Osteoblast (primary cell): ENCODE results near the gene ARHGAP23. TPM values are rescaled to one million over a fixed set of nuclear protein-coding genes. Genes with fewer than 3 reads are reported as not detected.

ENCODE experiments used
- DNase-seq: peaks from one replicate; pipeline ENCODE4 v3.0.0; 2011; ENCODE audit warnings: low spot score, mixed read lengths; ENCODE audit not compliant: insufficient read length; ENCODE audit errors: missing footprints
- H2AFZ ChIP-seq: 2 replicates; pipeline ENCODE4 v1.6.0; 2011; ENCODE audit warnings: mild to moderate bottlenecking, low read length
- H3K27ac ChIP-seq: 2 replicates; pipeline ENCODE4 v1.5.1; 2011; ENCODE audit warnings: mild to moderate bottlenecking, low read depth, low read length, moderate library complexity
- H3K27me3 ChIP-seq: 2 replicates; pipeline ENCODE4 v1.6.0; 2012; ENCODE audit warnings: mild to moderate bottlenecking, control low read depth, inconsistent platforms, low read length, moderate library complexity; ENCODE audit not compliant: insufficient read depth
- H3K36me3 ChIP-seq: 2 replicates; pipeline ENCODE4 v1.5.1; 2011; ENCODE audit warnings: mild to moderate bottlenecking, low read length, control low read depth, moderate library complexity; ENCODE audit not compliant: insufficient read depth
- H3K4me1 ChIP-seq: 2 replicates; pipeline ENCODE4 v1.5.1; 2011; ENCODE audit warnings: mild to moderate bottlenecking, low read length, control low read depth, moderate library complexity; ENCODE audit not compliant: insufficient read depth
- H3K4me2 ChIP-seq: 2 replicates; pipeline ENCODE4 v1.6.0; 2011; ENCODE audit warnings: mild to moderate bottlenecking, low read length; ENCODE audit not compliant: insufficient read depth
- H3K4me3 ChIP-seq: fragments of 200-600 bp; sonication (generic); 3 replicates; pipeline ENCODE4 v1.5.1; 2012; ENCODE audit warnings: mild to moderate bottlenecking, low read length, inconsistent platforms; ENCODE audit not compliant: insufficient read depth
- H3K79me2 ChIP-seq: 2 replicates; pipeline ENCODE4 v1.6.0; 2012; ENCODE audit warnings: mild to moderate bottlenecking, low read length, control low read depth, inconsistent platforms; ENCODE audit not compliant: insufficient read depth
- H3K9me3 ChIP-seq: 2 replicates; pipeline ENCODE4 v1.5.1; 2011; ENCODE audit warnings: low read depth, low read length, control low read depth
- H4K20me1 ChIP-seq: 2 replicates; pipeline ENCODE4 v1.6.0; 2012; ENCODE audit warnings: mild to moderate bottlenecking, low read length, control low read depth; ENCODE audit not compliant: insufficient read depth
- CTCF ChIP-seq: IDR thresholded peaks from 2 replicates; pipeline ENCODE4 v1.5.1; 2011; ENCODE audit warnings: mild to moderate bottlenecking, low read depth, low read length, moderate library complexity; ENCODE audit errors: extremely low read depth
- total RNA-seq: library from RNA; depleted of rRNA; stranded (reverse); fragments of >200 nt; gene quantifications from 2 replicates; pipeline ENCODE4 v1.2.3, GENCODE V29; 2012

Gene ARHGAP23
- total RNA-seq, 1 donor: 47.0 TPM

- Histone ChIP-seq H3K9me3 (no peaks in the 10 kb centered on the region), H4K20me1 (peaks cover 42% of the 10 kb centered on the region), H3K4me2 (peak overlapping the region; percentile 93), H3K79me2 (peaks cover 77% of the 10 kb centered on the region), H3K27me3 (no peaks in the 10 kb centered on the region), H2AFZ (peak overlapping the region; percentile 53), H3K4me1 (peaks cover 31% of the 10 kb centered on the region), H3K27ac (peak overlapping the region; percentile 100), H3K4me3 (peak overlapping the region; percentile 67), H3K36me3 (peaks cover 58% of the 10 kb centered on the region)
- peak; percentile 98 for DNase-seq
- TF ChIP-seq CTCF: no peak
Measured at GRCh38 chr17:38465391-38466345, 37.4 kb downstream of the ARHGAP23 start.

DNA sequence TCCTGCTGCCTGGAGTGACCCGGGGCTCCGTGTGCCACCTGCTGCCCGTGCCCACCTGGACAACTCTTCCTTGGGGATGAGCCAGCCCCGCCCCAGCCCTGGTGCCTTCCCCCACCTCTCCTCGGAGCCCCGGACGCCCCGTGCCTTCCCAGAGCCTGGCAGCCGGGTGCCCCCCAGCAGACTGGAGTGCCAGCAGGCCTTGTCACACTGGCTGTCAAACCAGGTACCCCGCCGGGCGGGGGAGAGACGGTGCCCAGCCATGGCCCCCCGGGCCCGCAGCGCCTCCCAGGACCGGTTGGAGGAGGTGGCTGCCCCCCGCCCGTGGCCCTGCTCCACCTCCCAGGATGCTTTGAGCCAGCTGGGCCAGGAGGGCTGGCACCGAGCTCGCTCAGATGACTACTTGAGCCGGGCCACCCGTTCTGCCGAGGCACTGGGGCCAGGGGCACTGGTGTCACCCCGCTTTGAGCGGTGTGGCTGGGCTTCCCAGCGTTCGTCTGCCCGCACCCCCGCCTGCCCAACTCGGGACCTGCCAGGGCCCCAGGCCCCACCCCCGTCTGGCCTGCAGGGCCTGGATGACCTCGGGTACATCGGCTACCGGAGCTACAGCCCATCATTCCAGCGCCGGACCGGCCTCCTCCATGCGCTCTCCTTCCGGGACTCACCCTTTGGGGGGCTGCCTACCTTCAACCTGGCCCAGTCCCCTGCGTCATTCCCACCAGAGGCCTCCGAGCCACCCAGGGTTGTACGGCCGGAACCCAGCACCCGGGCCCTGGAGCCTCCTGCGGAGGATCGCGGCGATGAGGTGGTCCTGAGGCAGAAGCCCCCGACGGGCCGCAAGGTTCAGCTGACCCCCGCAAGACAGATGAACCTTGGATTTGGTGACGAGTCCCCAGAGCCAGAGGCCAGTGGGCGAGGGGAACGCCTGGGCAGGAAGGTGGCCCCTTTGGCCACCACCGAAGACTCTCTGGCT is 38.4 kb downstream of the ARHGAP23 start:
- no peak for TF ChIP-seq CTCF
- H3K36me3 ChIP-seq: peaks cover 59% of the 10 kb centered on the region
- peak overlapping the region; percentile 100 for H3K27ac ChIP-seq
- H3K4me2 ChIP-seq: peak overlapping the region; percentile 93
- H3K27me3 ChIP-seq: no peaks in the 10 kb centered on the region
- DNase-seq: peak; percentile 70
- H3K79me2 ChIP-seq: peaks cover 73% of the 10 kb centered on the region
- H3K4me1 ChIP-seq: peaks cover 34% of the 10 kb centered on the region
- H3K4me3 ChIP-seq: no peak overlapping the region
- no peak overlapping the region for H2AFZ ChIP-seq
- no peaks in the 10 kb centered on the region for H3K9me3 ChIP-seq
- peaks cover 43% of the 10 kb centered on the region for H4K20me1 ChIP-seq

GRCh38 chr17:38467491-38467890 is 39.2 kb downstream of the ARHGAP23 start:
- peaks cover 70% of the 10 kb centered on the region for H3K79me2 ChIP-seq
- no peak for DNase-seq
- no peak for TF ChIP-seq CTCF
- H2AFZ ChIP-seq: no peak overlapping the region
- no peaks in the 10 kb centered on the region for H3K9me3 ChIP-seq
- H3K4me3 ChIP-seq: no peak overlapping the region
- no peak overlapping the region for H3K27ac ChIP-seq
- H3K27me3 ChIP-seq: no peaks in the 10 kb centered on the region
- H3K4me2 ChIP-seq: no peak overlapping the region
- peaks cover 39% of the 10 kb centered on the region for H3K4me1 ChIP-seq
- peaks cover 62% of the 10 kb centered on the region for H3K36me3 ChIP-seq
- peaks cover 44% of the 10 kb centered on the region for H4K20me1 ChIP-seq
